A549 (cell line): ENCODE measurements around the gene PRKCE. TPM values are rescaled to one million over a fixed set of nuclear protein-coding genes. Genes with fewer than 3 reads are reported as not detected.

Experiments
- ATAC-seq, 2 experiments: fragments of 200-7000 bp in 1 of 2; fragments of >200 bp in 1 of 2; cut with Nextera tagmentation in 1 of 2; cut with Tn5 transposase in 1 of 2; 3 replicates each; pipeline versions ENCODE4 v1.8.0 to v1.9.1; 2018 to 2020; ENCODE audit warnings: mild to moderate bottlenecking in 1 of 2, moderate library complexity in 1 of 2
- CTCF ChIA-PET: fragments of 300-600 bp; sonication (Branson Sonifier 250); formaldehyde crosslinking; extraction: SDS; loops from one replicate; lab custom pipeline; 2021; ENCODE audit warnings: antibody characterized with exemption, inconsistent platforms; lab: Yijun Ruan, JAX
- POLR2A ChIA-PET: fragments of 350-600 bp; formaldehyde crosslinking; extraction: SDS; loops from one replicate; lab custom pipeline; 2021; ENCODE audit warnings: antibody characterized with exemption, inconsistent platforms; lab: Yijun Ruan, JAX
- DNase-seq, 2 experiments: peaks; one replicate each; pipeline versions ENCODE4 v3.0.0 to v3.0.0-alpha.2; 2011 to 2016; ENCODE audit warnings: low read depth in 1 of 2, low spot score in 1 of 2
- FAIRE-seq: peaks from 2 replicates; lab custom pipeline; 2011; peaks lifted over from hg19 to GRCh38; lab: Jason Lieb, UNC
- H3K27ac ChIP-seq, 2 experiments: fragments of >200 bp; sonication (Bioruptor Twin); formaldehyde crosslinking; 3 replicates each; pipeline ENCODE4 v1.5.1; 2016 to 2017
- H3K4me1 ChIP-seq: fragments of >200 bp; sonication (Bioruptor Twin); formaldehyde crosslinking; 3 replicates; pipeline ENCODE4 v1.6.1; 2016
- H3K4me2 ChIP-seq: fragments of >200 bp; sonication (Bioruptor Twin); formaldehyde crosslinking; 3 replicates; pipeline ENCODE4 v1.6.1; 2016
- H3K4me3 ChIP-seq: fragments of >200 bp; sonication (Bioruptor Twin); formaldehyde crosslinking; 3 replicates; pipeline ENCODE4 v1.5.1; 2016
- H3K9me3 ChIP-seq: fragments of >200 bp; sonication (Bioruptor Twin); formaldehyde crosslinking; 3 replicates; pipeline ENCODE4 v1.6.1; 2016
- BHLHE40 ChIP-seq: IDR thresholded peaks from 2 replicates; pipeline ENCODE4 v1.6.1; 2012; ENCODE audit warnings: low read depth, low read length, inconsistent platforms
- EHF ChIP-seq: fragments of 250-450 bp; sonication (Bioruptor Pico); IDR thresholded peaks from 2 replicates; pipeline ENCODE4 v1.5.0; 2020; ENCODE audit warnings: mild to moderate bottlenecking
- EP300 ChIP-seq, 2 experiments: fragments of >200 bp; sonication (Bioruptor Twin); formaldehyde crosslinking; IDR thresholded peaks; 2 replicates in 1 of 2; 3 replicates in 1 of 2; pipeline ENCODE4 v1.6.1; 2016 to 2017
- FOSB ChIP-seq: fragments of 250-450 bp; sonication (Bioruptor Pico); IDR thresholded peaks from 2 replicates; pipeline ENCODE4 v1.5.0; 2020; ENCODE audit warnings: mild to moderate bottlenecking, moderate library complexity
- FOSL2 ChIP-seq, 2 experiments: fragments of 450-650 bp in 1 of 2; fragments of >200 bp in 1 of 2; sonication (Bioruptor Twin) in 1 of 2; formaldehyde crosslinking; IDR thresholded peaks; 2 replicates each; pipeline versions ENCODE4 v1.5.0 to v1.6.1; 2016 to 2020; ENCODE audit warnings: mild to moderate bottlenecking in 1 of 2, moderate library complexity in 1 of 2
- GATA3 ChIP-seq: IDR thresholded peaks from 2 replicates; pipeline ENCODE4 v1.6.1; 2012; ENCODE audit warnings: borderline replicate concordance
- HDAC2 ChIP-seq: fragments of 200-600 bp; sonication (generic); IDR thresholded peaks from 2 replicates; pipeline ENCODE4 v1.6.1; 2016
- HEYL ChIP-seq: fragments of 250-450 bp; sonication (Bioruptor Pico); IDR thresholded peaks from 2 replicates; pipeline ENCODE4 v1.8.0; 2021; ENCODE audit warnings: mild to moderate bottlenecking, moderate library complexity
- HOXB5 ChIP-seq: fragments of 250-450 bp; sonication (Bioruptor Pico); IDR thresholded peaks from 2 replicates; pipeline ENCODE4 v1.5.0; 2020; ENCODE audit warnings: mild to moderate bottlenecking, moderate library complexity
- JUN ChIP-seq, 2 experiments: fragments of >200 bp; sonication (Bioruptor Twin); formaldehyde crosslinking; IDR thresholded peaks; 2 replicates in 1 of 2; 3 replicates in 1 of 2; pipeline ENCODE4 v1.6.1; 2016 to 2017
- JUNB ChIP-seq: fragments of >200 bp; sonication (Bioruptor Twin); formaldehyde crosslinking; IDR thresholded peaks from 2 replicates; pipeline ENCODE4 v1.6.1; 2016
- KDM1A ChIP-seq: fragments of 200-600 bp; sonication (generic); IDR thresholded peaks from 2 replicates; pipeline ENCODE4 v1.6.1; 2016; ENCODE audit warnings: low read depth, mild to moderate bottlenecking
- MAZ ChIP-seq: fragments of 150-350 bp; IDR thresholded peaks from 2 replicates; pipeline ENCODE4 v1.6.1; 2014; ENCODE audit warnings: antibody characterized with exemption, low read depth, low read length, borderline replicate concordance
- NFE2L2 ChIP-seq: fragments of 150-350 bp; conservative IDR thresholded peaks from 2 replicates; pipeline ENCODE4 v1.6.1; 2014; ENCODE audit warnings: low read length
- NR3C1 ChIP-seq: fragments of >200 bp; sonication (Bioruptor Twin); formaldehyde crosslinking; IDR thresholded peaks from 3 replicates; pipeline ENCODE4 v1.6.1; 2017
- PHF8 ChIP-seq: fragments of 200-600 bp; sonication (generic); IDR thresholded peaks from 2 replicates; pipeline ENCODE4 v1.6.1; 2016; ENCODE audit warnings: low read depth, mild to moderate bottlenecking, antibody characterized with exemption, moderate library complexity, borderline replicate concordance
- POLR2A ChIP-seq: IDR thresholded peaks from 2 replicates; pipeline ENCODE4 v1.6.1; 2012; ENCODE audit warnings: mild to moderate bottlenecking, low read length
- POLR2AphosphoS2 ChIP-seq: conservative IDR thresholded peaks from 2 replicates; pipeline ENCODE4 v1.6.1; 2012; ENCODE audit warnings: low read length, improper control_type of control experiment, inconsistent platforms
- RAD21 ChIP-seq, 2 experiments: fragments of >200 bp in 1 of 2; sonication (Bioruptor Twin) in 1 of 2; formaldehyde crosslinking in 1 of 2; IDR thresholded peaks in 1 of 2; conservative IDR thresholded peaks in 1 of 2; 2 replicates in 1 of 2; 3 replicates in 1 of 2; pipeline ENCODE4 v1.6.1; 2012 to 2018; ENCODE audit warnings: inconsistent platforms in 1 of 2
- RARB ChIP-seq: fragments of 250-450 bp; sonication (Bioruptor Pico); IDR thresholded peaks from 2 replicates; pipeline ENCODE4 v1.8.0; 2021; ENCODE audit warnings: mild to moderate bottlenecking, moderate library complexity
- RFX5 ChIP-seq: fragments of 450-650 bp; IDR thresholded peaks from 2 replicates; pipeline ENCODE4 v1.7.1; 2014; ENCODE audit warnings: antibody characterized with exemption, mild to moderate bottlenecking, moderate library complexity
- SREBF2 ChIP-seq: fragments of 450-650 bp; IDR thresholded peaks from 2 replicates; pipeline ENCODE4 v1.6.1; 2014; ENCODE audit warnings: mild to moderate bottlenecking, moderate library complexity
- TP53 ChIP-seq: fragments of 250-450 bp; sonication (Bioruptor Pico); IDR thresholded peaks from 2 replicates; pipeline ENCODE4 v1.5.0; 2021; ENCODE audit warnings: mild to moderate bottlenecking, moderate library complexity
- ZC3H11A ChIP-seq: fragments of 450-650 bp; IDR thresholded peaks from 2 replicates; pipeline ENCODE4 v1.6.1; 2014; ENCODE audit warnings: antibody characterized with exemption, mild to moderate bottlenecking
- ZNF302 ChIP-seq: fragments of 250-450 bp; sonication (Bioruptor Pico); IDR thresholded peaks from 2 replicates; pipeline ENCODE4 v1.9.0; 2021; ENCODE audit warnings: inconsistent platforms, mild to moderate bottlenecking, moderate library complexity
- ZSCAN20 ChIP-seq: fragments of 250-450 bp; sonication (Bioruptor Pico); IDR thresholded peaks from 2 replicates; pipeline ENCODE4 v1.8.0; 2022; ENCODE audit warnings: mild to moderate bottlenecking, moderate library complexity
- WGBS: methylation state at CpG from one replicate; pipeline ENCODE4 v1.1.6; 2017; ENCODE audit errors: missing lambda C conversion rate; 5-methylcytosine and 5-hydroxymethylcytosine counted together
- polyA plus RNA-seq, 4 experiments: library from polyadenylated mRNA; depleted of rRNA in 3 of 4; stranded (reverse); fragments of >200 nt; fragmentation: RNase III in 1 of 4; extraction: RNeasy Plus Mini Kit Qiagen cat#74134 plus additional on column Dnase treatment in 1 of 4; gene quantifications; 2 replicates in 3 of 4; 3 replicates in 1 of 4; pipeline ENCODE4 v1.2.3, GENCODE V29; 2011 to 2017
- TF ChIP-seq, protein P1 (sequence below): IDR thresholded peaks from 2 replicates; pipeline ENCODE4 v1.6.1; 2012; ENCODE audit warnings: low read depth, borderline replicate concordance
- TF ChIP-seq, protein P2 (sequence below): IDR thresholded peaks from 2 replicates; pipeline ENCODE4 v1.6.1; 2012
- TF ChIP-seq, protein P3 (sequence below): fragments of 450-650 bp; IDR thresholded peaks from 2 replicates; pipeline ENCODE4 v1.6.1; 2014; ENCODE audit warnings: antibody characterized with exemption
- TF ChIP-seq, protein P4 (sequence below): fragments of >200 bp; sonication (Bioruptor Twin); formaldehyde crosslinking; IDR thresholded peaks from 3 replicates; pipeline ENCODE4 v1.6.1; 2016

PRKCE gene
- polyA plus RNA-seq, 2 of the 4 experiments (the other 2 are of a cell fraction), result 11.5 to 12.0 TPM

DNA sequence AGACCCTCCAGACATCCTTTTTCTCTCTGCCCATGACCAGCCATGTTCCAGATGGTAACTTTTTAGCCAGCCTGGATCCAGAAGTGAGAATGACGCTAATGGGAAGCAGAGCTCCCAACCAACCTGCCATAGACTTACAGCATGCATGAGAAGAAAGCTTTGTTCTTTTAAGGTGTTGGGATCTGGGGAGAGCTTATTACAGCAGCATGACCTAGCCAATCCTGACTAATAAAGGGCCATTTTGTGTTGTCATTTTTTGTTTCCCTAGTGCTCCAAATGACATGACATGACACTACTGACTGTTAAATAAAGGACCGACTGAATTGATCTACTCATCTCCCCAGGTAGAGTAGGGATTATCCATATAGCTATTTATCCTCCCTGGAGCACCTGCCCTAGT, 5.2 kb upstream of the PRKCE start:
- Histone ChIP-seq H3K4me1 (peaks cover 21% of the 10 kb centered on the region), H3K4me3 (no peak overlapping the region), H3K4me2 (no peak overlapping the region), H3K9me3 (no peaks in the 10 kb centered on the region), H3K27ac (no peak overlapping the region)
- CTCF ChIA-PET, result interaction anchor here (0.6 to 4.8 kb wide), 8 partner anchors 9 to 417 kb away, joined by 3 to 76 read pairs (median 6); no protein-coding TSS in a partner anchor
- TF ChIP-seq RAD21 (conservative IDR thresholded peaks at IDR 0.05 in 1 of 2, IDR thresholded peaks at IDR 0.05 in 1 of 2), result no peak
- TF ChIP-seq, protein P1, sequence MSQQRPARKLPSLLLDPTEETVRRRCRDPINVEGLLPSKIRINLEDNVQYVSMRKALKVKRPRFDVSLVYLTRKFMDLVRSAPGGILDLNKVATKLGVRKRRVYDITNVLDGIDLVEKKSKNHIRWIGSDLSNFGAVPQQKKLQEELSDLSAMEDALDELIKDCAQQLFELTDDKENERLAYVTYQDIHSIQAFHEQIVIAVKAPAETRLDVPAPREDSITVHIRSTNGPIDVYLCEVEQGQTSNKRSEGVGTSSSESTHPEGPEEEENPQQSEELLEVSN, result no peak
- FAIRE-seq (no peak), ATAC-seq (no peak), DNase-seq (no peak)
- 73% methylated on average over 2 of the region's 2 CpGs for WGBS
- POLR2A ChIA-PET, result no interaction called here

DNA sequence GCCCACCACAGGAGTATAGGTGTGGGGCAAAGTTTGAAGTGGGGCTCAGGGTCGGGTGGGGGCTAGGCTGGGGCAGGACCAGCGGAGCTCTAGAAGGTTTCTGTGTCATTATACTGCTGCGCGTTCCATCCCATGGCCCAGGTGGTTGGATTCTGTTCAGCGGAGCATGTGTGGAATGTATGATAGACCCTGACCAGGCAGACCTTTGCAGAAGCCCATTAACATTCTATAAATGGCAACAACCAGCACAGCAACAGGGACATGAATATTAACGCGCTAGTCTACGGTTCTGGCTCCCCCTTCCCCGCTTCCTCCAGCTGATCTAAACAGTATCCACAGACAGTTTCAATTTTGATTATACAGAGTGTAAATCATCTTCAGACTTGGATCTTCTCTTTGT, 4.1 kb upstream of the PRKCE start:
- H3K27ac ChIP-seq, result no peak overlapping the region
- ATAC-seq (no peak), DNase-seq (no peak), FAIRE-seq (no peak)
- no peaks in the 10 kb centered on the region for H3K9me3 ChIP-seq
- no peak for TF ChIP-seq POLR2A
- no peak for TF ChIP-seq NFE2L2
- TF ChIP-seq FOSL2 (IDR thresholded peaks at IDR 0.05), result no peak
- no peak for TF ChIP-seq FOSL2 (CRISPR knock-in tag; IDR thresholded peaks at IDR 0.05)
- no peak for TF ChIP-seq KDM1A
- TF ChIP-seq RARB (CRISPR knock-in tag), result no peak
- TF ChIP-seq, protein P2, sequence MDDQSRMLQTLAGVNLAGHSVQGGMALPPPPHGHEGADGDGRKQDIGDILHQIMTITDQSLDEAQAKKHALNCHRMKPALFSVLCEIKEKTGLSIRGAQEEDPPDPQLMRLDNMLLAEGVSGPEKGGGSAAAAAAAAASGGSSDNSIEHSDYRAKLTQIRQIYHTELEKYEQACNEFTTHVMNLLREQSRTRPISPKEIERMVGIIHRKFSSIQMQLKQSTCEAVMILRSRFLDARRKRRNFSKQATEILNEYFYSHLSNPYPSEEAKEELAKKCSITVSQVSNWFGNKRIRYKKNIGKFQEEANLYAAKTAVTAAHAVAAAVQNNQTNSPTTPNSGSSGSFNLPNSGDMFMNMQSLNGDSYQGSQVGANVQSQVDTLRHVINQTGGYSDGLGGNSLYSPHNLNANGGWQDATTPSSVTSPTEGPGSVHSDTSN, result no peak
- TF ChIP-seq, protein P3, sequence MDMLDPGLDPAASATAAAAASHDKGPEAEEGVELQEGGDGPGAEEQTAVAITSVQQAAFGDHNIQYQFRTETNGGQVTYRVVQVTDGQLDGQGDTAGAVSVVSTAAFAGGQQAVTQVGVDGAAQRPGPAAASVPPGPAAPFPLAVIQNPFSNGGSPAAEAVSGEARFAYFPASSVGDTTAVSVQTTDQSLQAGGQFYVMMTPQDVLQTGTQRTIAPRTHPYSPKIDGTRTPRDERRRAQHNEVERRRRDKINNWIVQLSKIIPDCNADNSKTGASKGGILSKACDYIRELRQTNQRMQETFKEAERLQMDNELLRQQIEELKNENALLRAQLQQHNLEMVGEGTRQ, result no peak
- TF ChIP-seq JUN (IDR thresholded peaks at IDR 0.05), result no peak
- no peak for TF ChIP-seq EP300 (IDR thresholded peaks at IDR 0.05)
- TF ChIP-seq JUNB, result no peak
- peaks cover 25% of the 10 kb centered on the region for H3K4me1 ChIP-seq
- WGBS, result 85% methylated on average over 9 of the region's 9 CpGs
- no peak overlapping the region for H3K4me3 ChIP-seq
- ChIA-PET CTCF (interaction anchor here (0.6 to 4.8 kb wide), 6 partner anchors 10 to 345 kb away, joined by 3 to 76 read pairs (median 7); no protein-coding TSS in a partner anchor), POLR2A (no interaction called here)
- no peak overlapping the region for H3K4me2 ChIP-seq

DNA sequence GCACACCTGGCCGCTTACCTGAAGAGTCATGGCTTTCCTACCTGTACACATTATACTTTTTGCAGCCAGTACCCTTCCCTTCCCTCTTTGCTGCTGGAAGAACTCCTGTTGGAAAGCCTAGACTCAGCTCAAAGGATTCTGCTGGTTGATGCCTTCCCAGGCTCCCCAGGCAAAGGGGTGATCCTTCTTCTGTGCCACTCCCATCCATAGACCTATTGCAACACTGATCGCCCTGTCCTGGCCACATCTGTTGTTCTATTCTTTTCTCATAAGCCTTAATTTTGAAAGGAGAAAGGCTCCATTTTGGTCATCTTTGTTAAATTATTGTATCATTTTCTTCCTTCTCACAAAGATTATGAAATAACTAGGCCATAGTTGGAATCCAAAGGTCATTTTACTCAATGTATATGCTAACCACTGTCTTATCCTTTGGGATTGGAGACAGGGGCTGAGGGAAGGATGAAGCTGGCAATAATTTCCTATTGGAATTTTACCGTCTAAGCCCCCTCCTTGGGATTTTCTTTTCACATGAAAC, 3.4 kb upstream of the PRKCE start:
- no peak for FAIRE-seq
- H3K4me2 ChIP-seq, result no peak overlapping the region
- CTCF ChIA-PET, result interaction anchor here (1.5 to 4.8 kb wide), 3 partner anchors 81 to 345 kb away, joined by 4 to 76 read pairs (median 14); no protein-coding TSS in a partner anchor

DNA sequence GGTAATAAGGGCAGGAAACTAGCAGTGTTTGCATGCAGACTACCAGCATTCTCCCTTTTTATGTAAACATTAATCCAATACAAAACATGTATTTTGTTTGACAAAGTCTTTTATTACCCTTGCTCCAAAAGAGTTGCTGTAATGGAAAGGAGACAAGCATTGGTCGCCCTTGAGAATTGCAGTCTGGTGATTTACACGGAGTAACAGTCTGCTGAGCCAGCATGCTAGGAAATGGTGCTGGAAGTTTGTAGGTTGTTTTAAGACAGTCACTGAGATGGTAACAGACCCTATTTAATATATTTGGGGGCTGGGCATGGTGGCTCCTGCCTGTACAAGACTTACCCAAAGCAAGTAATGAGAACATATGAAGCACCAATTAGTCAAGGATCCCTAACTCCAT, 2.8 kb upstream of the PRKCE start:
- Histone ChIP-seq H3K9me3 (no peaks in the 10 kb centered on the region), H3K4me1 (peaks cover 28% of the 10 kb centered on the region), H3K4me2 (no peak overlapping the region), H3K4me3 (no peak overlapping the region), H3K27ac (no peak overlapping the region)
- ATAC-seq (no peak), FAIRE-seq (no peak), DNase-seq (no peak)
- 84% methylated on average over 2 of the region's 2 CpGs for WGBS
- TF ChIP-seq SREBF2 (no peak), TP53 (no peak), ZNF302 (CRISPR knock-in tag) (no peak), GATA3 (no peak), NR3C1 (no peak), POLR2A (no peak), HEYL (no peak), ZC3H11A (no peak), HOXB5 (no peak), HDAC2 (no peak), EHF (CRISPR knock-in tag) (no peak), PHF8 (no peak), ZSCAN20 (CRISPR knock-in tag) (no peak), BHLHE40 (no peak), RFX5 (no peak)
- TF ChIP-seq, protein P3, result no peak
- TF ChIP-seq, protein P4, sequence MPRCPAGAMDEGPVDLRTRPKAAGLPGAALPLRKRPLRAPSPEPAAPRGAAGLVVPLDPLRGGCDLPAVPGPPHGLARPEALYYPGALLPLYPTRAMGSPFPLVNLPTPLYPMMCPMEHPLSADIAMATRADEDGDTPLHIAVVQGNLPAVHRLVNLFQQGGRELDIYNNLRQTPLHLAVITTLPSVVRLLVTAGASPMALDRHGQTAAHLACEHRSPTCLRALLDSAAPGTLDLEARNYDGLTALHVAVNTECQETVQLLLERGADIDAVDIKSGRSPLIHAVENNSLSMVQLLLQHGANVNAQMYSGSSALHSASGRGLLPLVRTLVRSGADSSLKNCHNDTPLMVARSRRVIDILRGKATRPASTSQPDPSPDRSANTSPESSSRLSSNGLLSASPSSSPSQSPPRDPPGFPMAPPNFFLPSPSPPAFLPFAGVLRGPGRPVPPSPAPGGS, result no peak
- ChIA-PET POLR2A (no interaction called here), CTCF (interaction anchor here (1.5 kb wide), 1 partner anchor 80 kb away, joined by 4 read pairs; no protein-coding TSS in a partner anchor)

More for the DNA sequence above, 3.4 kb upstream of the PRKCE start:
- peaks cover 30% of the 10 kb centered on the region for H3K4me1 ChIP-seq
- DNase-seq, result no peak
- WGBS, result 89% methylated on average over 3 of the region's 3 CpGs
- no peak overlapping the region for H3K27ac ChIP-seq
- TF ChIP-seq POLR2AphosphoS2 (no peak), MAZ (no peak), HDAC2 (no peak), FOSB (no peak)
- TF ChIP-seq, all 56 proteins: peak for 0
- Histone ChIP-seq H3K9me3 (no peaks in the 10 kb centered on the region), H3K4me3 (no peak overlapping the region)
- POLR2A ChIA-PET, result no interaction called here
- no peak for ATAC-seq
